ENCODE measurements around the gene FNDC4. TPM values are rescaled to one million over a fixed set of nuclear protein-coding genes. Genes with fewer than 3 reads are reported as not detected.
A peak's percentile ranks its signal among the peaks of the same experiment; 100 is the strongest.

The FNDC4 gene
- total and polyA plus RNA-seq, 4 donors: 11.4 to 165 (median 41.8) TPM

- Histone ChIP-seq H3K4me3 (ENCODE audit: low read depth in 1 of 3, low read length in 3 of 3) (no peak overlapping the region), H3K9ac (ENCODE audit: low read depth in 1 of 2, low read length in 2 of 2) (no peak overlapping the region), H3K36me3 (ENCODE audit: control insufficient read depth in 4 of 4, insufficient read depth in 3 of 4, low read depth in 1 of 4, low read length in 3 of 4) (peaks cover 0 to 38% (median 12%) of the 10 kb centered on the region in 4 donors), H3K4me1 (ENCODE audit: control insufficient read depth in 4 of 4, insufficient read depth in 4 of 4, low read length in 3 of 4) (no peaks in the 10 kb centered on the region), H3K27ac (ENCODE audit: low read depth in 1 of 2, low read length in 2 of 2) (no peak overlapping the region), H3K27me3 (ENCODE audit: control insufficient read depth in 4 of 4, insufficient read depth in 4 of 4, low read length in 3 of 4) (no peaks in the 10 kb centered on the region), H3K9me3 (ENCODE audit: control insufficient read depth in 4 of 4, low read length in 3 of 4) (no peaks in the 10 kb centered on the region)
- DNase-seq (ENCODE audit: low spot score): peak; percentile 39
- WGBS: 67% methylated on average over 8 of the region's 8 CpGs
- no peak for TF ChIP-seq FOXA1 (IDR thresholded peaks at IDR 0.05)
- TF ChIP-seq NR2F2 (IDR thresholded peaks at IDR 0.05): no peak
- no peak for TF ChIP-seq ZBTB33 (IDR thresholded peaks at IDR 0.05)
- no peak for TF ChIP-seq RXRA (IDR thresholded peaks at IDR 0.05)
Measured at GRCh38 chr2:27461118-27461517, 33.9 kb downstream of the FNDC4 start.

GRCh38 chr2:27453968-27454367 is 41.0 kb downstream of the FNDC4 start:
- TF ChIP-seq FOXA2 (IDR thresholded peaks at IDR 0.05) (no peak), ATF3 (IDR thresholded peaks at IDR 0.05) (no peak), SP1 (IDR thresholded peaks at IDR 0.05) (no peak), MAX (IDR thresholded peaks at IDR 0.05) (no peak), HNF4A (conservative IDR thresholded peaks at IDR 0.05) (no peak), TAF1 (conservative IDR thresholded peaks at IDR 0.05) (no peak), NR2F2 (IDR thresholded peaks at IDR 0.05) (no peak), EGR1 (IDR thresholded peaks at IDR 0.05; ENCODE audit: low read depth in 2 of 2) (no peak), YY1 (IDR thresholded peaks at IDR 0.05) (no peak), ZBTB33 (IDR thresholded peaks at IDR 0.05) (no peak), RAD21 (IDR thresholded peaks at IDR 0.05) (no peak), HNF4G (IDR thresholded peaks at IDR 0.05) (no peak), CTCF (IDR thresholded peaks at IDR 0.05; ENCODE audit: low read depth, low read length, missing input control) (no peak), RXRA (IDR thresholded peaks at IDR 0.05) (no peak), FOXA1 (IDR thresholded peaks at IDR 0.05) (no peak), REST (IDR thresholded peaks at IDR 0.05) (no peak), GABPA (IDR thresholded peaks at IDR 0.05 in 1 of 2, conservative IDR thresholded peaks at IDR 0.05 in 1 of 2) (no peak), JUND (IDR thresholded peaks at IDR 0.05) (no peak)
- H3K4me3 ChIP-seq (ENCODE audit: low read depth in 1 of 3, low read length in 3 of 3): no peak overlapping the region
- WGBS: 92% methylated on average over 7 of the region's 7 CpGs
- H3K27ac ChIP-seq (ENCODE audit: low read depth in 1 of 2, low read length in 2 of 2): no peak overlapping the region
- no peak for DNase-seq (ENCODE audit: low spot score)
- H3K36me3 ChIP-seq (ENCODE audit: control insufficient read depth in 4 of 4, insufficient read depth in 3 of 4, low read depth in 1 of 4, low read length in 3 of 4): peaks cover 2 to 54% (median 15%) of the 10 kb centered on the region in 4 donors
- no peak overlapping the region for H3K9ac ChIP-seq (ENCODE audit: low read depth in 1 of 2, low read length in 2 of 2)
- H3K9me3 ChIP-seq (ENCODE audit: control insufficient read depth in 4 of 4, low read length in 3 of 4): no peaks in the 10 kb centered on the region
- no peaks in the 10 kb centered on the region for H3K4me1 ChIP-seq (ENCODE audit: control insufficient read depth in 4 of 4, insufficient read depth in 4 of 4, low read length in 3 of 4)
- no peaks in the 10 kb centered on the region for H3K27me3 ChIP-seq (ENCODE audit: control insufficient read depth in 4 of 4, insufficient read depth in 4 of 4, low read length in 3 of 4)
